Astrocyte (in vitro differentiated cells and primary cell): ENCODE results near the gene FETUB.

ENCODE experiments used
- CTCF ChIP-seq: IDR thresholded peaks from 2 replicates; pipeline ENCODE4 v1.5.1; 2011; ENCODE audit warnings: low read depth, mild to moderate bottlenecking, inconsistent platforms, low read length, moderate library complexity; ENCODE audit not compliant: insufficient read depth
- EZH2 ChIP-seq: IDR thresholded peaks from 2 replicates; pipeline ENCODE4 v1.6.1; 2012; ENCODE audit warnings: mild to moderate bottlenecking, low read length, inconsistent platforms; ENCODE audit not compliant: insufficient read depth

- TF ChIP-seq CTCF (no peak), EZH2 (no peak)
These were observed 6.7 kb upstream of the FETUB start for GRCh38 chr3:186633481-186633880.
